GM10847 (cell line): Measurements from ENCODE around the gene CNTNAP2.

Experiments used
- POLR2A ChIP-seq: IDR thresholded peaks from 2 replicates; pipeline ENCODE4 v1.6.1; 2011; ENCODE audit not compliant: insufficient read length; ENCODE audit errors: extremely low read depth

The CNTNAP2 gene

GRCh38 chr7:146417176-146417575 lies 300.6 kb downstream of the CNTNAP2 start:
- no peak for TF ChIP-seq POLR2A

- TF ChIP-seq POLR2A, result no peak
Measured at GRCh38 chr7:146423446-146423845, 306.8 kb downstream of the CNTNAP2 start.

- TF ChIP-seq POLR2A, result no peak
Measured at GRCh38 chr7:146424084-146424483, 307.5 kb downstream of the CNTNAP2 start.

- TF ChIP-seq POLR2A, result no peak
Measured at GRCh38 chr7:146433501-146433900, 316.9 kb downstream of the CNTNAP2 start.

GRCh38 chr7:146443102-146443501 lies 326.5 kb downstream of the CNTNAP2 start:
- TF ChIP-seq POLR2A, result no peak

- no peak for TF ChIP-seq POLR2A
Measured at GRCh38 chr7:146449625-146450024, 333.0 kb downstream of the CNTNAP2 start.

- TF ChIP-seq POLR2A, result no peak
Measured at GRCh38 chr7:146455091-146455655, 338.6 kb downstream of the CNTNAP2 start.

GRCh38 chr7:146479040-146479439 lies 362.4 kb downstream of the CNTNAP2 start:
- TF ChIP-seq POLR2A, result no peak

- TF ChIP-seq POLR2A, result no peak
Measured at GRCh38 chr7:146486519-146486918, 369.9 kb downstream of the CNTNAP2 start.

GRCh38 chr7:146492017-146492416 lies 375.4 kb downstream of the CNTNAP2 start:
- TF ChIP-seq POLR2A, result no peak

- TF ChIP-seq POLR2A, result no peak
Measured at GRCh38 chr7:146494952-146495596, 378.5 kb downstream of the CNTNAP2 start.

- TF ChIP-seq POLR2A, result no peak
Measured at GRCh38 chr7:146496657-146497056, 380.1 kb downstream of the CNTNAP2 start.

- no peak for TF ChIP-seq POLR2A
Measured at GRCh38 chr7:146499970-146500369, 383.4 kb downstream of the CNTNAP2 start.

GRCh38 chr7:146503844-146504243 lies 387.2 kb downstream of the CNTNAP2 start:
- TF ChIP-seq POLR2A, result no peak

GRCh38 chr7:146510088-146510680 lies 393.6 kb downstream of the CNTNAP2 start:
- no peak for TF ChIP-seq POLR2A

- TF ChIP-seq POLR2A, result no peak
Measured at GRCh38 chr7:146514304-146514703, 397.7 kb downstream of the CNTNAP2 start.

- TF ChIP-seq POLR2A, result no peak
Measured at GRCh38 chr7:146528581-146528980, 412.0 kb downstream of the CNTNAP2 start.
